Suprapubic skin (tissue), 4 donors: Measurements from ENCODE around the gene HOXD9. TPM values are rescaled to one million over a fixed set of nuclear protein-coding genes. Genes with fewer than 3 reads are reported as not detected.

ENCODE experiments used
- DNase-seq, 2 donors: peaks; one replicate each; pipeline ENCODE4 v3.0.0-alpha.2; 2019; ENCODE audit warnings: low spot score in 2 of 2
- H3K27ac ChIP-seq: fragments of 200-600 bp; sonication (generic); one replicate; pipeline ENCODE4 v1.5.1; 2019
- H3K27me3 ChIP-seq: fragments of 200-600 bp; sonication (generic); one replicate; pipeline ENCODE4 v1.5.1; 2019
- H3K36me3 ChIP-seq: fragments of 200-600 bp; sonication (generic); one replicate; pipeline ENCODE4 v1.5.1; 2019
- H3K4me1 ChIP-seq: fragments of 200-600 bp; sonication (generic); one replicate; pipeline ENCODE4 v1.5.1; 2019
- H3K4me3 ChIP-seq: fragments of 200-600 bp; sonication (generic); one replicate; pipeline ENCODE4 v1.5.1; 2019; ENCODE audit warnings: mild to moderate bottlenecking
- H3K9me3 ChIP-seq: fragments of 200-600 bp; sonication (generic); one replicate; pipeline ENCODE4 v1.5.1; 2019
- EP300 ChIP-seq: sonication (generic); formaldehyde crosslinking; IDR thresholded peaks from one replicate; pipeline ENCODE4 v1.6.1; 2017; ENCODE audit warnings: antibody characterized with exemption
- POLR2A ChIP-seq, 2 donors: fragments of 450-650 bp; IDR thresholded peaks; one replicate each; pipeline ENCODE4 v1.6.1; 2017; ENCODE audit warnings: antibody characterized with exemption in 2 of 2, mild to moderate bottlenecking in 2 of 2, moderate library complexity in 2 of 2
- POLR2AphosphoS5 ChIP-seq, 3 donors: sonication (generic); formaldehyde crosslinking; IDR thresholded peaks; one replicate each; pipeline ENCODE4 v1.6.1; 2017; ENCODE audit warnings: antibody characterized with exemption in 3 of 3
- WGBS: methylation state at CpG from one replicate; pipeline ENCODE4 v1.1.5; 2018; 5-methylcytosine and 5-hydroxymethylcytosine counted together
- total RNA-seq, 4 donors: library from RNA; depleted of rRNA; stranded (reverse); fragments of >200 nt; gene quantifications; one replicate each; pipeline ENCODE4 v1.1.0, GENCODE V29; 2016
- TF ChIP-seq, protein P1 (sequence below), 2 donors: fragments of 200-600 bp in 1 of 2; fragments of 450-650 bp in 1 of 2; sonication (generic) in 1 of 2; IDR thresholded peaks; one replicate each; pipeline ENCODE4 v1.5.1; 2016 to 2019; ENCODE audit warnings: antibody characterized with exemption in 2 of 2, mild to moderate bottlenecking in 1 of 2, moderate library complexity in 1 of 2

The HOXD9 gene
- total RNA-seq, 4 donors from 2014 or later = 0.26 to 3.1 (median 2.6) TPM; not detected in 1

DNA sequence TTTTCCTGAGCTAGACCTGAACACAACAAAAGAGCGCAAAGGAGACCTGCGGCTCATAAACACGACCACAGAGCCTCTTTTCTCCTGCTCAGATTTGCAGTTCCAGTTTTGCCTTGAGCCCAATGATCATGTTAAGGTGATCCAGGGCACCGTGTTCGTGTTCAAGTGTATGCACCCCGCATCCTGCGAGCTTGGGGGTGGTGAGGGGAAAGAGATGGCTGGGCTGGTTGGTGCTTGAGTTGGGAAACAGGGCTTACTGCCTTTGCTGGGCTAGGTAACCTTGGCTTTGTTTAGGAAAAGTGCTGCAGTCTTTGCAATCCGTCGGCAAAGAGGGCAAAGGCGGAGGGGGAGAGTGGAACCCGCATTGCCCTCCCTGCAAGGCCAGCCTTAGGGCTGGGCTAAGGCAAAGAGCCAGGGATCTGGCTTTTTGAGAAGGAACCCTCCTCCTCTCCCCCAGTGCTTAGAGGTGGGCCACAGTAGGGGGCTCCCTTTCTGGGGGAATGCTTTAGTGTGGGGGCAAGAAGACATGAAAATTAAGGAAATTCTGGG, 4.6 kb upstream of the HOXD9 start:
- DNase-seq = peak in 1 of 2 donors; percentile 40
- H3K4me3 ChIP-seq = peak overlapping the region; percentile 35
- 40% methylated on average over 11 of the region's 11 CpGs for WGBS
- H3K27me3 ChIP-seq = peaks cover 100% of the 10 kb centered on the region
- H3K4me1 ChIP-seq = peaks cover 26% of the 10 kb centered on the region
- TF ChIP-seq, protein P1, sequence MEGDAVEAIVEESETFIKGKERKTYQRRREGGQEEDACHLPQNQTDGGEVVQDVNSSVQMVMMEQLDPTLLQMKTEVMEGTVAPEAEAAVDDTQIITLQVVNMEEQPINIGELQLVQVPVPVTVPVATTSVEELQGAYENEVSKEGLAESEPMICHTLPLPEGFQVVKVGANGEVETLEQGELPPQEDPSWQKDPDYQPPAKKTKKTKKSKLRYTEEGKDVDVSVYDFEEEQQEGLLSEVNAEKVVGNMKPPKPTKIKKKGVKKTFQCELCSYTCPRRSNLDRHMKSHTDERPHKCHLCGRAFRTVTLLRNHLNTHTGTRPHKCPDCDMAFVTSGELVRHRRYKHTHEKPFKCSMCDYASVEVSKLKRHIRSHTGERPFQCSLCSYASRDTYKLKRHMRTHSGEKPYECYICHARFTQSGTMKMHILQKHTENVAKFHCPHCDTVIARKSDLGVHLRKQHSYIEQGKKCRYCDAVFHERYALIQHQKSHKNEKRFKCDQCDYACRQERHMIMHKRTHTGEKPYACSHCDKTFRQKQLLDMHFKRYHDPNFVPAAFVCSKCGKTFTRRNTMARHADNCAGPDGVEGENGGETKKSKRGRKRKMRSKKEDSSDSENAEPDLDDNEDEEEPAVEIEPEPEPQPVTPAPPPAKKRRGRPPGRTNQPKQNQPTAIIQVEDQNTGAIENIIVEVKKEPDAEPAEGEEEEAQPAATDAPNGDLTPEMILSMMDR (IDR thresholded peaks at IDR 0.05) = no peak
- TF ChIP-seq EP300 (no peak), POLR2AphosphoS5 (IDR thresholded peaks at IDR 0.05) (no peak), POLR2A (IDR thresholded peaks at IDR 0.05) (no peak)
- no peaks in the 10 kb centered on the region for H3K36me3 ChIP-seq
- no peak overlapping the region for H3K27ac ChIP-seq
- no peaks in the 10 kb centered on the region for H3K9me3 ChIP-seq

DNA sequence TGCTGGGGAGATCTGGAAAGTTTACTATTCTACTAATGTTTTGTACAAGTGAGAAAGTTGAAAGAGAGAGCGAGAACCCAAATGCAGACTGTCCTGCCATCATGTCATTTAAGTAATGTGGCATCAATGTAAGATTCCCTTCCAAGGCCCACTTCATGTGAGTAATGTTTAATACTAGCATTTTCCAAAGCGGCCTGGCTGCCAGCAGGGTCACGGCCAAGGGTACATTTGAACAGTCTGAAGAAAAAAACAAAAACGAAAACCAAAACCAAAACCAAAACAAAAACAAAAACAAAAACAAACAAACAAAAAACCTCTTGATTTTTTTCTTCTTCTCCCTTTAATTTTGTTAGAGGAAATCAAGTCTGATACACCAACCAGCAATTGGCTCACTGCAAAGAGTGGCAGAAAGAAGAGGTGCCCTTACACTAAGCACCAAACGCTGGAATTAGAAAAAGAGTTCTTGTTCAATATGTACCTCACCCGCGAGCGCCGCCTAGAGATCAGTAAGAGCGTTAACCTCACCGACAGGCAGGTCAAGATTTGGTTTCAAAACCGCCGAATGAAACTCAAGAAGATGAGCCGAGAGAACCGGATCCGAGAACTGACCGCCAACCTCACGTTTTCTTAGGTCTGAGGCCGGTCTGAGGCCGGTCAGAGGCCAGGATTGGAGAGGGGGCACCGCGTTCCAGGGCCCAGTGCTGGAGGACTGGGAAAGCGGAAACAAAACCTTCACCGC, 3.7 kb upstream of the HOXD9 start:
- WGBS = 31% methylated on average over 24 of the region's 24 CpGs
- peaks cover 35% of the 10 kb centered on the region for H3K4me1 ChIP-seq
- no peak overlapping the region for H3K27ac ChIP-seq
- H3K9me3 ChIP-seq = no peaks in the 10 kb centered on the region
- H3K36me3 ChIP-seq = no peaks in the 10 kb centered on the region
- TF ChIP-seq, protein P1 (IDR thresholded peaks at IDR 0.05) = peak in 1 of 2 donors; percentile 39
- TF ChIP-seq POLR2AphosphoS5 (IDR thresholded peaks at IDR 0.05) (no peak), EP300 (no peak), POLR2A (IDR thresholded peaks at IDR 0.05) (no peak)
- H3K4me3 ChIP-seq = peak overlapping the region; percentile 35
- DNase-seq = no peak
- H3K27me3 ChIP-seq = peaks cover 100% of the 10 kb centered on the region

DNA sequence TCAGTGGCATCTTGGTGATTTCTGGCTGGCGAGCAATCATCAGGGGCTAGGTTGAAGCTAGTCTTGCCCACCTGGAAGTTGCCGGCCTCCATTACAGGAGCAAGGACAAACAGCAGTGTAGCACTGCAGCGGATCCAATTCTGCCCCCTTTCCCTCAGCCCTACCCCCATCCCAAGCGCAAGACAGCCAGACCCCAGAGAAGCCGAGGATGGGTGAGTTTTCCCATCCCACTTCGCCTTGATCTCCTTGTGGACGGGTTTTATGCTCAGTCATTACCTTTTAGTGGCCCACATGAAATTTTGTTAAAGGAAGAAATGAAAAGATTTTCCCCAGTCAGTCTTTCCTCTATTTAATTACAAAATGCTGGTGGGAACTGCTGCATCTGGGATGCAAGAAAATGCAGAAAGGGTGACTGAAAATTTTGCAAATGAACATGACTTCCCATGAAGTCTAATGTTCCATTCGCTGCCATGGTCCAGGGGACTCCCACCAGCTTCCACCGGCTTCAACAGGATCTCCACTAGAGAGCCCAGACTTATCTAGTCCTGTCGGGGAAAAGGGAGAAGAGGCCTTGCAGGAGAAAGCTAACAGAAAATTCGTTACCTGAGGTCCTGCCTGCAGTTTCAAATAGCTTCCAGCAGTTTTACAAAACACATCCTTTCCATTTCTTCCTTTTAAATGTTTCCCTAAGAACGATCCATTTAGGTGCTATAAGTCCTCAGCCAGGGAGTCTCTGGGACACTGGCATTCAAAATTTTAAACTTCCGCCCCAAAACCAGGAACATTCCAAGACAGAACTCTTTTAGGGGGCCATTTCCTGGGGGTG, 1.9 kb upstream of the HOXD9 start:
- TF ChIP-seq, protein P1 (IDR thresholded peaks at IDR 0.05) = no peak
- TF ChIP-seq EP300 (no peak), POLR2AphosphoS5 (IDR thresholded peaks at IDR 0.05) (no peak), POLR2A (IDR thresholded peaks at IDR 0.05) (no peak)
- WGBS = 47% methylated on average over 13 of the region's 13 CpGs
- no peaks in the 10 kb centered on the region for H3K36me3 ChIP-seq
- H3K27me3 ChIP-seq = peaks cover 100% of the 10 kb centered on the region
- peaks cover 37% of the 10 kb centered on the region for H3K4me1 ChIP-seq
- DNase-seq = no peak
- no peak overlapping the region for H3K4me3 ChIP-seq
- no peak overlapping the region for H3K27ac ChIP-seq
- no peaks in the 10 kb centered on the region for H3K9me3 ChIP-seq

DNA sequence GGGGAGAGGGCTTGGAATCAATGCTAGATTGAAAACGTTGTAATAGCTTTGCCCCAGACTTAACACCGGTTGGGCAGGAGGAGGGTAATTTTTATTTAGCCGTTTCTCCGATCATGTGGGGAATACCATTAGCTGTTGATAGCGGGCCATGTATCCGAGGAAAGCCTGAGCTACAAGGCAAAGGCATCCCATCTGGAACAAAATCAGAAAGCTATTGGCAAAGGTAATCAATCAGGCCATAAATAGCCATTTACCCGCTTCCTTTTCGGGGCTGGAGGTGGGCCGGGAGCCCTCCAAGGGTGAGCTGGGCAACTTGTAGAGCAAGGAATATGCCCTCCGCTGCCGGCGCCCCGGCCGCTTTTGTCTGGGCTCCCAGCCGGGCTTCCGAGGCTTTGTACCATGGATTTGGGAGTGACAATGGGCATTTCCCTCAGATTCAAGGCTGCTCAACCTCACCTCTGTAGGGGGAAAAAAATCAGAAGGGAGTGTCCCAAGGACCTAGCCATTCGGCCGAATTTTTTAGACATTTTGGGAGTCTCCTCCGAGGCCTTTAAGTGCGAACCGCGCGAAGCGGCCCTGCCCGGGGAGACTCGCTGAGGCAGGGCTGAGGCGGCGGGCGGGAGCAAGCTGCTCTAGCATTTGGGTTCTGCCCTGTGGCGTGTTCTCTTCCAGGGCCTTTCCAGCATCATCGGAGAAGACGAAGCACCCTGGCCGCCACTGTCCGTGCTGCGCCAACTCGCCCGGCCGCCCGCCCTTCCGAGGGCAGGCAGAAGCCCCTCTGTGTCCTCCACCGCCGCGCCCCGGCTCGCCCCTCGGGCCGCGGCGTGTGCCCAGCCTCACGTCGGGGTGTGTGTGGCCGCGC, 1.1 kb upstream of the HOXD9 start:
- no peak for DNase-seq
- TF ChIP-seq POLR2AphosphoS5 (IDR thresholded peaks at IDR 0.05) = no peak
- no peak for TF ChIP-seq POLR2A (IDR thresholded peaks at IDR 0.05)
- TF ChIP-seq, protein P1 (IDR thresholded peaks at IDR 0.05) = no peak
- no peak for TF ChIP-seq EP300
- Histone ChIP-seq H3K4me3 (peak overlapping the region; percentile 62), H3K27ac (peak overlapping the region; percentile 72), H3K9me3 (no peaks in the 10 kb centered on the region), H3K4me1 (peaks cover 36% of the 10 kb centered on the region), H3K36me3 (no peaks in the 10 kb centered on the region), H3K27me3 (peaks cover 100% of the 10 kb centered on the region)
- WGBS = 20% methylated on average over 23 of the region's 53 CpGs
